Stimulated activated CD4-positive, alpha-beta T cell treated with anti-CD3 and anti-CD28 coated beads, Interleukin-1b, Interleukin-23, amount 100 ng/mL, for 4 hours (primary cell): Measurements from ENCODE around the gene FBXO33.

Experiments
- DNase-seq, 2 donors: peaks; one replicate each; pipeline ENCODE4 v3.0.0-alpha.2; 2020; ENCODE audit warnings: low read depth in 2 of 2

The FBXO33 gene

DNA sequence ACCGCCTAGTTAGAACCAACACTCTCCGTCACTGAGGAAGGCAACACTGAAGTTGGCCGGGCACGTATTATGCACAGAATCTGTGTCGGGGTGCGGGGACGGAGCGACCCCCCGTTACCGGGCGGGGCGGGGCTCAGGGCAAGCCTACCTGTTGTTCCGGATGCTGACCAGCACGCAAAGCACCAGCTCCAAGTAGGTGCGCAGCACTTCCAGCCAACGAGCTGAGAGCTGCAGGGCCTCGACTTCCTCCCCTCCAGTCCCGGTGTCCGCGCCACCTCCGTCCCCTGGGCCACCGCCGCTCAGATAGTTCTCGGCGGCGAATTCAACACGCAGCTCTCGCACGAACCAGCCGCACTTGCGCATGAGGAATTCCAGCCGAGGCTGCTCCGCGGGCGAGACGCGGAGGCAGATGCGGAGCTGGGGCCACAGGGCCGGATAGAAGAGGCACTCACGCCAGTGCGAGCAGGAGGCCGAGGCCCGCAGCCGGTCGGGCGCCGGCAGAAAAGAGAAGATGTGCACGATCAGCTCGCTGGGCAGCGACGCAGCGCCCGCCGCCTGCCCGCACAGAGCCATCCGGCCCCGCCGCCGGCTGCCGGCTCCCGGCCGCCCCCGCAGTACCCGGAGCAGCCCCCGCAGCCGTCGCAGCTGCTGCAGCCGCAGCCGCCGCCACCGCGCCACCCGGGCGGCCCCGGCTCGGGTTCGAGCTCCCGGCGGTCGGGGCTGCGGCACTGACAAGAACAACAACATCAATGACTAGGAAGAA, 636 bp downstream of the FBXO33 start:
- peak; percentile 2 to 20 for DNase-seq

DNA sequence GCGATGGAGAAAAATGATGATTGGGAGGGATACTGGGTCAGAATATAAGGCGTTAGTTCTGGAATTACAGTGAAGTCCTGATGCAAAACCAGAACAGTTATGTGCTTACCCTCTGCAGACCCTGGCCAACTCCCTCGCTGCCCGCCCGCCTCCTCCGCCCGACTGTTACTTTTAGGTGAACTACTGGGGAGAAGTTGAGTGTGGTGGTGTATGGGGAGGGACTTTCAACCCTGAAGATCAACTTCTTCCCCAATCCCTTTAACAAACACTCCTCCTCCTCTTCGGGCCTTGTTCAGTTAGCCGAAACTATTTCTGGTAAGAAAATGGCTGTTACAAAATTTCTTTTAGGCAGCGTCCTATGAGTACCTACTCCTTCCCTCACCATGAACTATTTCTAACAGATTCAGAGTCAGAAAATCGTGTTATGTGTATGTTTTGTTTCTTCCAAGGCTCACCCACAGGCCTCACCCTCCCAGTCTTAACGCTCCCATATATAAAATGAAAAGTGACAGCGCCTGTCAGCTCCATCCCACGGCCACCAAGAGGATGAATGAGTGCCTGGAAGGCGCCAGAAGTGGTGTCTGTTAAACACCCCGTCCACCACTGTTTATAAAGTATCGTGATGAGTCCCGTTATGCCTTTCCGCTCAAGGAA, 1.3 kb downstream of the FBXO33 start:
- no peak for DNase-seq

DNA sequence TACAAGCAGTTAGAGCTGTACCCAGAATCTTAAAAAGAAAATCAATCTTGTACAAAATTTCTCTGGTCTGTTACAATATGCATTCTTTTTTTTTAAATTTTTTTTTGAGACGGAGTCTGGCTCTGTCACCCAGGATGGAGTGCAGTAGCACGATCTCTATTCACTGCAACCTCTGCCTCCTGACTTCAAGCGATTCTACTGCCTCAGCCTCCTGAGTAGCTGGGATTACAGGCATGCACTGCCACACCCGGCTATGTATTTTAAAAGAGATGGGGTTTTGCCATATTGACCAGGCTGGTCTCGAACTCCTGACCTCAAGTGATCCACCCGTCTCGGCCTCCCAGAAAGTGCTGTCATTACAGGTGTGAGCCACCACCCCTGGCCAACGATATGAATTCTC, 4.1 kb downstream of the FBXO33 start:
- no peak for DNase-seq

DNA sequence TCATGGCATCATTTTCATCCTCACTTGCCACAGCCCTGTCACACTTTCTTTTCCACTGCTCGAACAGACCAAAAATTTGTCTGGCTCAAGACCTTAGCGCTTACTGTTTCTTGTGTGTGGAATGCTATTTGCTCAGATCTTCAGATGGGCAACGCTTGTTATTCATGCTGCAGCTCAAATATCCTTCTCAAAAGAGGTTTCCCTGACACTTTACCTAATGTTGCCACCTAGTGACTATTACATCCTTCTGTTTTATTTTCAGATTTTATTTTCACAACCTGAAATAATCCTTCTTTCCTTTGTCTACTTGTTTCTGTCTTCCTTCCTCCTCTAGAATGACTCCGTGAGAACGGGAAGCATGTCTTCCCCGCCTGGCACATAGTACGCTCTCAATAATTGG, 5.6 kb downstream of the FBXO33 start:
- no peak for DNase-seq

DNA sequence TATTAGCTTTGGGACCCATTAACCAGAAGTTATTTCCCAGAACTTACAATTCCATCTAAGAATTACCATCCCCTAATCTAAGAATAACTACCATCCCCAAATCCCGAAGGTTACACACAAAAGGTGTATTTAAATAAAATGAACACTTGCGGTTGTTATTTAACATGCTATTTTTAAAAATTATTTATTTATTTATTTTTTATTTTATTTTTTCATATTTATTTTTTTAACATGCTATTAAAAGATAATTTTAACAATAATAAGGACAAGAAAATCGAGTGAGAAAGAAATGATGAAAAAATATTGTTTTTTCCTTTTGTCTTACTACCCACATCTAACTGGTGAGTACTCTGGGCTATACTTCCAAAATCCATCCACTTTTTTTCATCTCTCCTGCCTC, 6.3 kb downstream of the FBXO33 start:
- no peak for DNase-seq

DNA sequence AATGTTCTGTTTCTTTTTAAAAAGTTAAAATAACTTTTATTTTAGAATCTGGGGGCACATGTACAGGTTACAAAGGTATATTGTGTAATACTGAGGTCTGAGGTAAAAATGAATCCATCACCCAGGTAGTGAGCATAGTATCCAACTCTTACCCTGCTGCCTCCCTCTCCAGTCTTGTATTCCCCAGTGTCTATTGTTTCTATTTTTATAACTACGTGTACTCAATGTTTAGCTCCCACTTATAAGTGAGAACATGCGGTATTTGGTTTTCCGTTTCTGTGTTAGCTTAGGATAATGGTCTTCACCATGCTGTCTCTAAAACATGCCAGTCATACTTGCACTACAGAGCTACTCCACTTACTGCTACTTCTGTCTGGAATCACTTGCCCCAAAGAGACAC, 8.4 kb downstream of the FBXO33 start:
- no peak for DNase-seq

DNA sequence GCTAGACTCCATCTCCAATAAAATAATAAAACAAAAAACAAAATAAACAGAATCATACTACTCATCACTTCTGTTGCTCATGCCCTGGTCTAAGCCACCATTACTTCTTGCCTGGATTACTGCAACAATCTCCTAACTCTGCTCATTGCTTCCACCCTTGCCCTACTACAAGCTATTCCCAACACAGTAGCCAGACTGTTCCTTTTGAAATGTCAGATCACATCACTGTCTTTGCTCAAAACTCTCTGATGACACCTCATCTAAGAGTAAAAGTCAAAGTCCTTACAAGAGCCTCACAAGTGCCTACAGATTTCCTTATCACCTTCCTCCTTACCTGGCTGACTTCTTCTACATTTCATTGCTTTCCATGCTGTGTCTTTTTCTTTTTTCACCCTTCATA, 10.0 kb downstream of the FBXO33 start:
- no peak for DNase-seq

DNA sequence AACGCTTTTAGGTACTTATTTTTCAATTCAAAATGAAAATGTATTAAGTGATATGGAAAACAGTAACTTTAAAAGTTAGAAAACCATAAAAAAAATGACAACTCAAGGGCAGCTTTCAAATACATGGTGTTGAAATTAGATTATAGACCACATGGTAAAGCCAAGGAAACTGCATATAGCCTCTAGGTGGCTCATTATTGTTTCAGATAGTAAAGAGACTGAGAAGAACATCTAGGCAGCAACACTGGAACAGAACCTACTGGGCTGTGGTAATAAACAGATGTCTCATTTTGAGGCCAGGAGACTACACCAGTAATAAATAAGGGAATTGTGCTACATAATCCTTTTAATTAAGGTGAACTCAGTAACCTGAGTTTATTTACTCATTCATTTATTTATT, 13.0 kb downstream of the FBXO33 start:
- DNase-seq: no peak

DNA sequence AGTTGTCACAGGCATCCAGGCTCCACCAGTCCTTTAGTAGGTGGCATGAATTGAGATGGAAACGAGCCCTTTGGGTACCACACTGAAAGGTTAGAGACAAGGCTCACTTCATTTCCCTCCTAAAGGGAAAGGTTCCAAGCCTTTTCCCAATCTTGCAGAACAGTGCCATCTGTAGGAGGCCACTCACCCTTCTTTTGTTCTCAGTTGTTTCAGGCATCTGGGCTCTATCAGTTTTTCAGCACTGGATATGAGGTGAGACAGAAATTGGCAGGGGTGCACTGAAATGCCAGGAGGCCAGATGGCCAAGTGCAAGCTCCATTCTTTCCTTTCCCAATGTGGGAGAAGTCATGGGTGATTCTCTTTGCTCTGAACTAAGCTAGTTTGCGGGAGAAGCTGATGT, 15.2 kb downstream of the FBXO33 start:
- DNase-seq: no peak

DNA sequence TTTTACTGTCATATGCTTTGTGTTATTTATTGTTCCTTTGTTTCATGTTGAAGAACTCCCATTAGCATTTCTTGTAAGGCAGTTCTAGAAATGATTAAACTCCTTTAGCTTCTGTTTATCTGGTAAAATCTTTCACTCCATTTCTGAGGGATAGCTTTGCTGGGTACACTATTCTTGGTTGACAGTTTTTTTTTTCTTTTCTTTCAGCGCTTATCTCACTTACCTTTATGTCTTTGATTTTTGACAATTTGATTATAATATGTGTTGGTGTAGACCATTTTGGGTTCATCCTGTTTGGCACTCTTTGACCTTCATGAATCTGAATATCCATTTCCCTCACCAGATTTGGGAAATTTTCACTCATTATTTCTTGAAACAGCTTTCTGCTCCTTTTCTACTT, 16.2 kb downstream of the FBXO33 start:
- DNase-seq: no peak

DNA sequence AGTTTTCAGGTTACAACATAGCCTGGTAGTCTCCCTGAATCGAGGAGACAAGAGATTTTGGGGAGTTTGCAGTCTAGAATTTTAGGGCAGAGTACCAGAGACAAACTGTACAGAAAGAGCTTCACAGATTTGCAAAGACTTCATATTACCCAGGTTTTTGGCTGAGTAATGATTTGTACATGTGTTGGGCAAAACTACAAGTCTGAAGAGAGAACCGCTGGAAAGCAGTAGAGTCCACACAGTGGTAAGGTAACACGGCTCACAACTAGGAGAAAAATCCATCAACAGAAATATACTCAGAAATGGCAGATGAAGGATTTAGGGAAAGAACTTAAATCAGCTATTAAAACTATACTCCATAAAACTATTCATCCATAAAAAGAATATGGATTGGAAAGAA, 25.7 kb downstream of the FBXO33 start:
- no peak for DNase-seq

DNA sequence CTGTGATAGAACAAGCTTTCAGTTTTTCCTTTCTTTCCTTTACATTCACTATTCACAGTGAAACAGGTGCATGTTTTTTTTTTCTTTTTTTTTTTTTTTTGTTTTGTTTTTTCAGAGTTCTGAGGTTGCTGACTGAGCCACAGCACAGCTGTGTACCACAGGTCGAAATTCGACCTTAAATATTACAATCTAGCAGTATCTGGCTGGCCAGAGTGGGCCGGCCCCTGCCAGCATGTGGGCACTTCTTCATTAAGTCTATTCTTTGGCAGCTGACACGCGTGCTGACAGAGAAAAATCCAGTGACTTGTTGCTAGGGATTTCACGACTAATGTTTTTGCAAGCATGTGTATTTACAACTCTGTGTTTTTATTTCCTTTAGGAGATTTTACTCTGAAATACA, 33.9 kb downstream of the FBXO33 start:
- DNase-seq: no peak

DNA sequence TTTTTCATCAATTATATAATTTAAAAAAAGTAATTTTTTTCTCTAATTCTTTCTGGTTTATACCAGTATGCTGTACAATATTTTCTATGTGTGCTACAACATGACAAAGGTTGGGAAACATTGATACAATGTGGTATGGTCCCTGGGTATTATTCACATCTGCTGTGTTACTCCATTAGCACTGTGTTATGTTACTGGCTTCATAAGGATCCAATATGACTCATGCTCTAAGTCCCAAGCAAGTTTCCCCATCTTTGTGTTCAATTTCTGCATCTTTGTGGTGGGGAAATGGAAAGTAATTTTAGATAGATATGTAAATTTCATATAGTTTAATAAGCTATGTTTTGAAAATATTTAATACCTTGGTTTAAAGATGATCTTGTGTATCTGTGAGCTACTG, 35.8 kb downstream of the FBXO33 start:
- DNase-seq: no peak

DNA sequence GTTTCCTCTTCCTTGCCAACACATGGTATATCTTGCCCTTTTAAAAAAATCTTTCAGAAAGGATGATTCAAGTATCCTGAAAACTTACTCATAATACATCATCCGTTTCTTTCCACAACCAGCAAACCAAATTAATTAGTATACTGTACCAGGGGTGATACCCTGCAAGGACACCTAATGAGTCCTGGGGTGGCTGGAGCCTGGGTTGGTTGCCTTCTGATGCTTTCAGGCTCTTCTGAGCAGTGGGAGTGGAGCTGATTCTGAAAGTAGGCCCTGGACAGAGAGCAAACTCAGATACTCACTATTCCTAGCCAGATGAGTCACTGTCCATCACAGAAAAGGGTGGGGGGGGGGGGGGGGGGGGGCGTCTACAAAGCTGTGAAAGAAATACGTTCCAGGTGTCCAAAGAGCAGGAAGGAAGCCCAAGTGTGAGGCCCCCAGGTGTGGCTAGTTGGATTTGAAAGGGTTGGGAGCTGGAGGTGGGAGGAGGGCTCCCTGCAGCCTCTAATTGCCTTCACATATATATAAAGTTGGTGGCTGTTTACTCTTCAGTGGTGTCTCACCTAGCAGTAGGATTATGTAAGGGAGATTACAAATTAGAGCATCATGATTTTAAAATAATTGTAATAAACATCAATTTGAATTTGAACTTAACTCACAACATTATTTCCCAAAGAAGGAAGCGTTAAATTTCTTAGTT, 36.5 kb downstream of the FBXO33 start:
- no peak for DNase-seq

DNA sequence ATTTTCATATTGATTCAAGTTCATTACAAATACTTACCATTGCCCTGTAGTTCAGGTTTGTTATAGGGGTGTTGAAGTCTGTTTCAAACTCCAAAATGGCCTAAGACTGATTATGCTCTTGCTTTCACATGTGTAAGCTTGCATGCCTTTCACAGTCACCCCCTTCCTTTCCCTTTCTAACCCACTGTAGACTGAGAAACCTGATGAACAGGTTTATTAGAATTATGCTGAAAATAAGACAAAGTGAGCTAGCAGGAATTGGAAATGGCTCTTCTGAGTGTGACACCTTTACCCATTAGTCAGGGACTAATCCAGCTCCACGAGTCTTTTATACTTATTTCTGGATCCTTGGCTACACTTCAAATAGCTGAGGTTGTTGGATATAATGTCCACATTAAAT, 38.9 kb downstream of the FBXO33 start:
- no peak for DNase-seq

DNA sequence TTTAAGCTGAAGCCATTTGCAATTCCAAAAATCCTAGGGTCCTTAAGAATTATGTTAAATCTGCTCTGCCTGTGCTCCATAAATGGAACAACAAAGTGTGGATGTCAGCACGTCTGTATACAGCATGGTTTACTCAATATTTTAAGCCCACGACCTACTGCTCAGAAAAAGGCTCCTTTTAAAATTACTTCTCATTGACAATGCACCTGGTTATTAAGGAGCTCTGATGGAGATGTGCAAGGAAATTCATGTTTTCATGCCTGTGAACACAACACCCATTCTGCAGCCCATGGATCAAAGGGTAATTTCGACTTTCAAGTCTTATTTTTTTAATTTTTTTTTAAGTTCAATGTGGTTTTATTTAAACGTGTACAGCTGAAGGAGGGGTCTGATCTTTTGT, 48.1 kb downstream of the FBXO33 start:
- DNase-seq: no peak

DNA sequence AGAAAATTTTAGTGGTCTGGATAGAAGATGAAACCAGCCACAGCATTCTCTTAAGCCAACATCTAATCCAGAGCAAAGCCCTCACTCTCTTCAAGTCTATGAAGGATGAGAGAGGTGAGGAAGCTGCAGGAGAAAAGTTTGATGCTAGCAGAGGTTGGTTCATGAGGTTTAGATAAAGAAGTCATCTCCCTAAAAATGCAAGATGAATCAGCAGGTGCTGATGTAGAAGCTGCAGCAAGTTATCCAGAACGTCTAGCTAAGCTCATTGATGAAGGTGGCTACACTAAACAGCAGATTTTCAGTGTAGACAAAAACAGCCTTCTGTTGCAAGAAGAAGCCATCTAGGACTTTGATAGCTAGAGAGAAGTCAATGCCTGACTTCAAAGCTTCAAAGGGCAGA, 48.5 kb downstream of the FBXO33 start:
- no peak for DNase-seq

DNA sequence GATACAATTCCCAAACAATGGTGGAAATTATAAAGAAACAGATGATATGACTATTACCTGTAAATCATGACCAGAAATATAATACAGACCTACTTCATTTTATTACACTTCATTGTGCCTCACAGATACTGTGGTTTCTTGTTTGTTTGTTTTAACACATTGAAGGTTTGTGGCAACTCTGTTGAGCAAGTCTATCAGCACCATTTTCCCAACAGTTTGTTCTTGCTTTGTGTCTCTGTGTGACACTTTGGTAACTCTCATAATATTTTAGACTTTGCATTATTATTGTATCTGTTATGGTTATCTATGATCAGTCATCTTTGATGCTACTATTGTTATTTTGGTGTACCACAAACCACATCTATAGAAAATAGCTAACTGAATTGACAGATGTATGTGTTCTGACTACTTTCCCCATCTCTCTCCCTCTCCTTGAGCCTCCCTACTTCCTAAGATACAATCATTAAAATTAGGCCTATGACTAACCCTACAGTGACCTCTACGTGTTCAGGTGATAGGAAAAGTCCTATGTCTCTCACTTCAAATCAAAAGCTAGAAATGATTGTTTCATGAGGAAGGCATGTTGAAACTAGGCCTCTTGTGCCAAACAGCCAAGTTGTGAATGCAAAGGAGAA, 49.1 kb downstream of the FBXO33 start:
- DNase-seq: no peak

DNA sequence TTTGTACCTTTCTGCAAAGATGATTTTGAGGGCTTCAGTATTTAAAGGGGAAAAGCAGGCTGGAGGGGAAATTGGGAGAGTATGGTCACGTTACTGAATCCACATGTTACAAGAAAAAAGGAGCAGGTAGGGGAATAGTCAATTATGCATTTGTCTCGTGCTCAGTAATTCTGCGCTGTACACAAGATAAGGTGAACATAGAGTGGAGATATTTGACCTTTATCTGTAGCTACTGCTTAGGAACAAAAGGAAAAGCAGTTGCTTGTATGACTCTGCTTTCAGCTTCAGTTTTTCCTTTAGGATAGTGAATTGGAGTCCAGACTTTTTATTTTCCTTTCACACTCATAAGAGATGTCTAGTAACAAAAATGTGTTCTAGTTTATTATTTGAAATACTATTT, 49.8 kb downstream of the FBXO33 start:
- no peak for DNase-seq

DNA sequence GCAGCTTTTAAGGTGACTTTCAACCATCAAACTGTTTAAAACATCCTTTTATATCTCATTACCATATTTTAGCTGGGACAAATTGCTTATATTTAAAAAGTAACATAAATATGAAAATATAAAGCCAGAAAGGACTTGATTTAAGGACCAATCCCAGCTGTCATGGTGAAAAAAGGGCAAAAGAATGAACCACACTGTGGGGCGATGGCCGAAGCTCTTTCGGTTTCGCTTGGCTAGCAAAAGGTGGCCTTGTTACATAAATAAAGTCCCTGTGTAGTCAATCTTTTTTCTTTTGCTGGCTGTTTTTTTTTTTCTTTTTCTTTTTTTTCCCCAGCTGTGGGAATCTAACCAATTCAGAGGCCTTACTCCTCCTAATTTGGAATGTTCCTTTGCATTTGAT, 50.9 kb downstream of the FBXO33 start:
- DNase-seq: no peak

DNA sequence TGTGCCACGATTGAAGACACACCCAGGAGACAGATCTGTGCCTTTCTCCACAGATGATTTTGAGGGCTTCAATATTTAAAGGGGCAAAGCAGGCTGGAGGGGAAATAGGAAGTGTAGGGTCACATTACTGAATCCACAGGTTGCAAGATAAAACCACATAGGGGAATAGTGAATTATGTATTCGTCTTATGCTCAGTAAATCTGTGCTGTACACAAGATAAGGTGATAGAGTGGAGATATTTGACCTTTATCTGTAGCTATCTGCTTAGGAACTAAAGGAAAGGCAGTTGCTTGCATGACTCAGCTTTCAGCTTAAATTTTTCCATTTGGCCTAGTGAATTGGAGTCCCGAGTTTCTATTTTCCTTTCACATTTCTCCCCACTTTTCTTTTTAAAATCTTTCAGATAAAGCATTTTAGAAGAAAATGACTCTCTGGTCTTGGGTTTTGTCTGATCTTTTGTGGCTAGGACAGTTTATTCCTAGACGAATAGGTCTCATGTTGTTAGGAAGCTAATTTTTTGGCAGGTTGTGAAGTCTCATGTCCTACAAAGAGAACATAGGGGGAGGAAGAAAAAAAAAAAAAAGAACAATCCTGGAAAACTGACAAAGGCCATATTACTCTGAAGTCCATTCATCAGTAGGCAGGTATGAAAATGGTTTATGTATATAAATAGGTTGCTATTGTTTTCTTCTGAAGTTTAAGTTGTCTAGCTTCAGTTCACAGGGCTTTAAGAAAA, 55.4 kb downstream of the FBXO33 start:
- no peak for DNase-seq

DNA sequence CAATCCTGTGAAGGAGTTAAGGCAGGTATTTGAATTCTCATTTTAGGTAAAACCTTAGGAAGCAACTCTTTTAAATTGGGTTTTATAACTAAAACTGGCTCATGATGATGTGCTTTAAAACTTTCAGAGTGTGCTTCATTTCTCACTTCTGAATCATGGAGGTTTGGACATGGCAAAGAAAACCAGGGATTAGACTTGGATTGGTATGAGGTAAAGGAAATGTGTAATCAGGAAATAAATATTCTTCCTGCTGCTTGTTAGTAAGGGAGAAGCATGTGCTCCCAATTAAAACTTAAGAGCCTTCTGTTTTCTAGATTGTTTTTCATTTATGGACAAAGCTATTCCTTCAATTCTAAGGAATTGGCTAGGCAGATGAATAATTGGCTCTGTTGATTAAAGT, 57.4 kb downstream of the FBXO33 start:
- DNase-seq: no peak
